Measurements from ENCODE around the gene LRMDA. TPM values are rescaled to one million over a fixed set of nuclear protein-coding genes. Genes with fewer than 3 reads are reported as not detected.

The LRMDA gene
- total and polyA plus RNA-seq, 2 of the 13 experiments (the other 11 are each of a cell fraction or from before 2014, with no cell fraction given) = 13.4 to 22.0 TPM

- TF ChIP-seq TFAP4 (IDR thresholded peaks at IDR 0.05; ENCODE audit: borderline replicate concordance, low read depth) (peak; percentile 76; the same call in 1 of the 2 replicates), RARG (CRISPR knock-in tag; IDR thresholded peaks at IDR 0.05; ENCODE audit: low read depth) (no peak; the same call in 1 of the 2 replicates), SCMH1 (CRISPR knock-in tag; IDR thresholded peaks at IDR 0.05; ENCODE audit: borderline replicate concordance) (no peak), SNAI1 (CRISPR knock-in tag; IDR thresholded peaks at IDR 0.05; ENCODE audit: borderline replicate concordance) (no peak), SMAD3 (CRISPR knock-in tag; IDR thresholded peaks at IDR 0.05) (no peak), DDIT3 (CRISPR knock-in tag; IDR thresholded peaks at IDR 0.05) (no peak), FOXK1 (CRISPR knock-in tag; IDR thresholded peaks at IDR 0.05; ENCODE audit: borderline replicate concordance, low read depth) (0 out of 2 replicates have a peak, but pooled peaks have one; percentile 49), CSRNP1 (CRISPR knock-in tag; IDR thresholded peaks at IDR 0.05) (peak; percentile 48; the same call in 1 of the 2 replicates), ZNF101 (CRISPR knock-in tag; IDR thresholded peaks at IDR 0.05; ENCODE audit: borderline replicate concordance, low read depth) (no peak), SYNCRIP (IDR thresholded peaks at IDR 0.05; ENCODE audit: insufficient read depth, low read depth, low read length) (no peak), KLF11 (CRISPR knock-in tag; IDR thresholded peaks at IDR 0.05) (no peak), NR1H2 (CRISPR knock-in tag; IDR thresholded peaks at IDR 0.05; ENCODE audit: borderline replicate concordance, low read depth) (no peak), SMAD9 (CRISPR knock-in tag; IDR thresholded peaks at IDR 0.05) (no peak), HMGXB4 (CRISPR knock-in tag; IDR thresholded peaks at IDR 0.05; ENCODE audit: borderline replicate concordance in 1 of 2, low read depth in 1 of 2) (peak in 1 of 2 experiments; percentile 57; a peak in 1 of 4 replicates), EED (CRISPR knock-in tag; IDR thresholded peaks at IDR 0.05) (no peak), ZNF501 (CRISPR knock-in tag; IDR thresholded peaks at IDR 0.05) (peak; percentile 80), ZBTB10 (CRISPR knock-in tag; IDR thresholded peaks at IDR 0.05; ENCODE audit: borderline replicate concordance) (peak; percentile 50; the same call in 1 of the 2 replicates), ZZZ3 (CRISPR knock-in tag; IDR thresholded peaks at IDR 0.05; ENCODE audit: borderline replicate concordance) (no peak), ZNF496 (CRISPR knock-in tag; IDR thresholded peaks at IDR 0.05; ENCODE audit: insufficient replicate concordance) (no peak)
Measured at GRCh38 chr10:75776738-75777504, 345.5 kb downstream of the LRMDA start (continued).

Data from HepG2 (cell line).